Chondrocyte (in vitro differentiated cells): ENCODE data around the gene SORL1-AS1.

Experiments used
- DNase-seq: peaks from one replicate; pipeline ENCODE4 v3.0.0; 2021; ENCODE audit warnings: mixed read lengths, low spot score
- H3K27ac Mint-ChIP-seq: one replicate; pipeline ENCODE4 v1.8.0; 2021; ENCODE audit warnings: mild to moderate bottlenecking, moderate library complexity, mixed read lengths; ENCODE audit not compliant: unreplicated experiment
- H3K27me3 Mint-ChIP-seq: 2 replicates; pipeline ENCODE4 v1.8.0; 2021; ENCODE audit warnings: low read depth, mixed read lengths
- H3K36me3 Mint-ChIP-seq: 2 replicates; pipeline ENCODE4 v1.8.0; 2021; ENCODE audit warnings: low read depth, mixed read lengths
- H3K4me1 Mint-ChIP-seq: 2 replicates; pipeline ENCODE4 v1.8.0; 2021; ENCODE audit warnings: low read depth, mild to moderate bottlenecking, mixed read lengths
- H3K4me3 Mint-ChIP-seq: one replicate; pipeline ENCODE4 v1.8.0; 2021; ENCODE audit warnings: mild to moderate bottlenecking, moderate library complexity, mixed read lengths; ENCODE audit not compliant: unreplicated experiment
- H3K9me3 Mint-ChIP-seq: 2 replicates; pipeline ENCODE4 v1.8.0; 2021; ENCODE audit warnings: low read depth, mixed read lengths
- CTCF ChIP-seq: fragments of 200-600 bp; sonication (generic); IDR thresholded peaks from 2 replicates; pipeline ENCODE4 v1.5.0; 2021; ENCODE audit warnings: antibody characterized with exemption, mild to moderate bottlenecking, moderate library complexity

SORL1-AS1 gene

DNA sequence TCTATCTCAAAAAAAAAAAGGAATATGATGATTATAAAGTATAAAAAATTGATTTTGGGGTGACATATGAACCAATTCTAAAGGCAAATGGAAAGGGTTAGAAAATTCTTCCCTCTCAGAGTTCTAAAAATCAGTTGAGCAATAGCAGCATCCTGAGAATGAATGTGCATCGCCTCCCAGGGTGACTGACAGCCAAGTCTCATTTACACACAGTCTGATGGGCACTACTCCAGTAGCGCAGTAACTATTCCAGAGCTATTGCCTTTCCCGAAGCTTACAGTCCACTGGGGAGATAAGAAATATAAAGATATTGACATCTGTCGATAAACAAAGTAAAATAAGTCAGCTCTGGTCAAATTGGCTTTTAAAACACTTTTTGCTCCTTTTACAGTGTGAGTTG, 32.9 kb downstream of the SORL1-AS1 start:
- H3K9me3 Mint-ChIP-seq: no peaks in the 10 kb centered on the region
- H3K4me1 Mint-ChIP-seq: peaks cover 13% of the 10 kb centered on the region
- H3K27me3 Mint-ChIP-seq: peaks cover 48% of the 10 kb centered on the region
- H3K4me3 Mint-ChIP-seq: no peak overlapping the region
- DNase-seq: no peak
- peaks cover 3% of the 10 kb centered on the region for H3K36me3 Mint-ChIP-seq
- TF ChIP-seq CTCF: no peak
- no peak overlapping the region for H3K27ac Mint-ChIP-seq

DNA sequence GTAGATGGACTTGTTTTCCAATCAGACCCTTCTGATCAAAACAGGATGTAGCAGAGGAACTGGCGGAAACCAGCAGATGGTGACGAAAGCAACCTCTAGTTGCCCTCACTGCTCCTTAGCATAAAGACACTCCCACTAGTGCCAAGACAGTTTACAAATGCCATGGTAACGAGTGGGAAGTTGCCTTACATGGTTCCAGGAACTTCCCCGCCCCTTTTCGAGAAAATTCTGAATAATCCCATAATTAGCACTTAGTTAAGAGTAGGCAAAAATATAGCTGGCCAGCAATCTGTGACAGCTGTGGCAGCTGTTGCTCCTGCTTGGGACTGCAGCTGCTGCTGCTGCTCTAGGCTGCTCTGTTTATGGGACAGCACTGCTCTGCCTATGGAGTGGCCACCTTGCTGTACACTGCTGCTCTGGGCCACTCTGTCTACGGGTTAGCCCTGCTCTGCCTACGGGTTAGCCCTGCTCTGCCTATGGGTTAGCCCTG, 34.1 kb downstream of the SORL1-AS1 start:
- Mint-ChIP-seq H3K27ac (no peak overlapping the region), H3K9me3 (no peaks in the 10 kb centered on the region), H3K36me3 (no peaks in the 10 kb centered on the region), H3K27me3 (peaks cover 41% of the 10 kb centered on the region), H3K4me3 (no peak overlapping the region), H3K4me1 (peaks cover 13% of the 10 kb centered on the region)
- TF ChIP-seq CTCF: no peak
- no peak for DNase-seq

DNA sequence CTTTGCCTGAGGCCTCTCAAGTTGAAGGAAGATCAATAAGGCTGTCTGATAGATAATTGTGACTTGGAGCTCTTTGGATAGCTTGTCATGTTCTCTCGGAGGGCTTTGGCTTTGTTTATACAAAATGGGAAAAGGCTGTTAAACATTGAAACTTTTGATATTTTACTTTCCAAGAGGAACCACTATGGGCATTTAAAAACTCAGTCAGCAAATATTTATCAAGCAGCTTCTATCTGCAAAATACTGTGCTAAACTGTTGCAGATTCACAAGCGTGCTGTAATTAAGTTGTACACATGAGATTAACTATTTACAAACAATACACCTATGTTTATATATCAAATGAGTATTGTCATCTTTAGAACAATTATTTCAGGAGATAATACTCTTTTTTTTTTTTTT, 35.2 kb downstream of the SORL1-AS1 start:
- Mint-ChIP-seq H3K4me3 (no peak overlapping the region), H3K27ac (peak overlapping the region; percentile 33), H3K36me3 (no peaks in the 10 kb centered on the region), H3K4me1 (peaks cover 13% of the 10 kb centered on the region), H3K27me3 (peaks cover 39% of the 10 kb centered on the region), H3K9me3 (no peaks in the 10 kb centered on the region)
- no peak for TF ChIP-seq CTCF
- no peak for DNase-seq

GRCh38 chr11:121417055-121417551, 35.7 kb downstream of the SORL1-AS1 start:
- Mint-ChIP-seq H3K27me3 (peaks cover 39% of the 10 kb centered on the region), H3K9me3 (no peaks in the 10 kb centered on the region), H3K4me1 (peaks cover 13% of the 10 kb centered on the region), H3K27ac (peak overlapping the region; percentile 33), H3K4me3 (no peak overlapping the region), H3K36me3 (no peaks in the 10 kb centered on the region)
- no peak for DNase-seq
- no peak for TF ChIP-seq CTCF

DNA sequence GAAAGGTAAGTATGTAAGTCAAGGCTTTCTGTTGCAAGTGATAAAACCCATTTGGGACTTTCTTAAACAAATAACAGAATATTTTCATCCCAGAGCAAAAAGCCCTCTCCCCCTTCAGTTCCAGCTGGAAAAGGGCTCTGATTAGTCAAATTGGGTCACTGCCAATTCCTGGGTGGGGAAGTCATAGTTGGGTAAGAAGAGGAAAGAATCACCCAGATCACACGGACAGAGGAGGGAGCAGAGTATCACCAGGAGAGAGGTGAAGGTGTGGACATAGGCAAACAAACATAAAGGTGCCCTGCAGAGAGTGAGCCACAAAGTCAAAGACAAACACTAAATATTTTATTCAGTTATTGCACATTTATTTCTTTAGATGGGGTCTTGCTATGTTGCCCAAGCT, 36.9 kb downstream of the SORL1-AS1 start:
- Mint-ChIP-seq H3K9me3 (no peaks in the 10 kb centered on the region), H3K27me3 (peaks cover 35% of the 10 kb centered on the region), H3K36me3 (no peaks in the 10 kb centered on the region), H3K27ac (no peak overlapping the region), H3K4me3 (no peak overlapping the region), H3K4me1 (peaks cover 13% of the 10 kb centered on the region)
- no peak for DNase-seq
- no peak for TF ChIP-seq CTCF
